CD14-positive monocyte (primary cell): ENCODE data around the gene GRHPR. TPM values are rescaled to one million over a fixed set of nuclear protein-coding genes. Genes with fewer than 3 reads are reported as not detected.

Experiments used
- DNase-seq, 3 donors: peaks; one replicate each; pipeline ENCODE4 v3.0.0-alpha.2; 2011 to 2022
- H2AFZ ChIP-seq: 2 replicates; pipeline ENCODE4 v1.6.0; 2012; ENCODE audit warnings: mild to moderate bottlenecking, low read depth, low read length, inconsistent platforms; ENCODE audit not compliant: insufficient read depth, poor library complexity, severe bottlenecking
- H3K27ac ChIP-seq, 2 donors: 1 replicate in 1 of 2; 2 replicates in 1 of 2; pipeline ENCODE4 v1.5.1; 2012 to 2013; ENCODE audit warnings: low read length in 2 of 2, control low read depth in 1 of 2, inconsistent platforms in 1 of 2, low read depth in 1 of 2, mild to moderate bottlenecking in 1 of 2
- H3K27me3 ChIP-seq, 2 donors: one replicate each; pipeline versions ENCODE4 v1.6.0 to v1.6.1; 2011 to 2013; ENCODE audit warnings: low read length in 2 of 2; ENCODE audit not compliant: control insufficient read depth in 2 of 2, insufficient read depth in 2 of 2
- H3K36me3 ChIP-seq, 2 donors: replicated peaks in 1 of 2; 1 replicate in 1 of 2; 2 replicates in 1 of 2; pipeline versions ENCODE4 v1.5.1 to v1.6.1; 2012 to 2013; ENCODE audit warnings: low read length in 2 of 2, control low read depth in 1 of 2, inconsistent platforms in 1 of 2, mild to moderate bottlenecking in 1 of 2; ENCODE audit not compliant: insufficient read depth in 2 of 2, control insufficient read depth in 1 of 2
- H3K4me1 ChIP-seq, 2 donors: 1 replicate in 1 of 2; 2 replicates in 1 of 2; pipeline versions ENCODE4 v1.5.1 to v1.6.1; 2012 to 2013; ENCODE audit warnings: low read length in 2 of 2, control low read depth in 1 of 2, inconsistent platforms in 1 of 2, mild to moderate bottlenecking in 1 of 2, moderate library complexity in 1 of 2; ENCODE audit not compliant: insufficient read depth in 2 of 2, control insufficient read depth in 1 of 2
- H3K4me2 ChIP-seq: replicated peaks from 2 replicates; pipeline ENCODE3; 2012; ENCODE audit warnings: low read length, moderate library complexity, mild to moderate bottlenecking; ENCODE audit not compliant: poor library complexity, severe bottlenecking; ENCODE audit errors: extremely low read depth
- H3K4me3 ChIP-seq, 3 experiments: fragments of 200-600 bp in 1 of 3; sonication (generic) in 1 of 3; replicated peaks in 1 of 3; 1 replicate in 2 of 3; 2 replicates in 1 of 3; pipeline ENCODE4 v1.5.1; 2011 to 2013; ENCODE audit warnings: low read length in 3 of 3, mild to moderate bottlenecking in 3 of 3, control low read depth in 2 of 3, low read depth in 2 of 3, inconsistent platforms in 1 of 3, moderate library complexity in 1 of 3
- H3K79me2 ChIP-seq: 2 replicates; pipeline ENCODE4 v1.6.0; 2012; ENCODE audit warnings: mild to moderate bottlenecking, control low read depth, inconsistent platforms, low read length, moderate library complexity; ENCODE audit not compliant: insufficient read depth
- H3K9ac ChIP-seq: 2 replicates; pipeline ENCODE4 v1.6.0; 2017; ENCODE audit warnings: low read length, mild to moderate bottlenecking; ENCODE audit not compliant: insufficient read depth, poor library complexity, severe bottlenecking
- H3K9me3 ChIP-seq, 2 donors: replicated peaks in 1 of 2; 1 replicate in 1 of 2; 2 replicates in 1 of 2; pipeline versions ENCODE4 v1.5.1 to v1.6.1; 2012 to 2013; ENCODE audit warnings: low read length in 2 of 2, control low read depth in 1 of 2; ENCODE audit not compliant: control insufficient read depth in 1 of 2, insufficient read depth in 1 of 2
- H4K20me1 ChIP-seq: 2 replicates; pipeline ENCODE4 v1.6.0; 2012; ENCODE audit warnings: mild to moderate bottlenecking, low read length, control low read depth, moderate library complexity; ENCODE audit not compliant: insufficient read depth
- H3K27ac Mint-ChIP-seq, 7 donors: one replicate each; pipeline ENCODE4 v1.8.0; 2020; ENCODE audit warnings: mild to moderate bottlenecking in 7 of 7, mixed read lengths in 7 of 7, moderate library complexity in 6 of 7, inconsistent platforms in 2 of 7
- H3K27me3 Mint-ChIP-seq, 3 donors: one replicate each; pipeline ENCODE4 v1.8.0; 2021 to 2022; ENCODE audit warnings: low read depth in 3 of 3, mild to moderate bottlenecking in 3 of 3, mixed read lengths in 3 of 3, moderate library complexity in 3 of 3, inconsistent platforms in 1 of 3
- H3K36me3 Mint-ChIP-seq, 2 donors: one replicate each; pipeline ENCODE4 v1.8.0; 2020; ENCODE audit warnings: mixed read lengths in 2 of 2, inconsistent platforms in 1 of 2, mild to moderate bottlenecking in 1 of 2
- H3K4me1 Mint-ChIP-seq: one replicate; pipeline ENCODE4 v1.8.0; 2020; ENCODE audit warnings: mild to moderate bottlenecking, mixed read lengths
- H3K4me3 Mint-ChIP-seq, 2 donors: one replicate each; pipeline ENCODE4 v1.8.0; 2020; ENCODE audit warnings: mild to moderate bottlenecking in 2 of 2, mixed read lengths in 2 of 2, moderate library complexity in 1 of 2
- H3K9me3 Mint-ChIP-seq, 7 donors: one replicate each; pipeline ENCODE4 v1.8.0; 2020 to 2022; ENCODE audit warnings: mixed read lengths in 7 of 7, mild to moderate bottlenecking in 6 of 7, moderate library complexity in 6 of 7, inconsistent platforms in 2 of 7
- CTCF ChIP-seq: fragments of 200-600 bp; IDR thresholded peaks from one replicate; pipeline ENCODE4 v1.8.0; 2022; ENCODE audit warnings: antibody characterized with exemption, mild to moderate bottlenecking
- whole genome bisulfite sequencing: methylation state at CpG from one replicate; pipeline ENCODE4 v1.1.5; 2013; ENCODE audit warnings: missing lambda C conversion rate; ENCODE audit not compliant: insufficient coverage; 5-methylcytosine and 5-hydroxymethylcytosine counted together
- intact Hi-C, 2 donors: fragments of 100-400 bp; cut with micrococcal nuclease; formaldehyde crosslinking; loops; one replicate each; pipeline versions ENCODE4 v1.15.0 to v1.15.1; 2023
- polyA plus RNA-seq, 3 donors: library from polyadenylated mRNA; depleted of rRNA in 1 of 3; unstranded in 2 of 3; stranded (reverse) in 1 of 3; fragments of 300-500 nt in 2 of 3; fragments of >200 nt in 1 of 3; fragmentation: Illumina TruSeq in 2 of 3; gene quantifications; 1 replicate in 2 of 3; 2 replicates in 1 of 3; pipeline ENCODE4 v1.2.3, GENCODE V29; 2012 to 2021

Gene GRHPR
- polyA plus RNA-seq, 3 donors = 73.8 to 96.6 (median 80.9) TPM

- 96% methylated on average over 2 of the region's 2 CpGs for WGBS
- peaks cover 0 to 4% (median 0%) of the 10 kb centered on the region in 3 donors for H3K27me3 Mint-ChIP-seq
- H3K27me3 ChIP-seq = no peaks in the 10 kb centered on the region
- H3K36me3 Mint-ChIP-seq = no peaks in the 10 kb centered on the region
- H4K20me1 ChIP-seq = no peaks in the 10 kb centered on the region
- H3K9me3 Mint-ChIP-seq = peaks cover 0 to 3% (median 0%) of the 10 kb centered on the region in 7 donors
- TF ChIP-seq CTCF = no peak
- intact Hi-C loops = no loop called here
- no peak overlapping the region for H2AFZ ChIP-seq
- H3K4me3 Mint-ChIP-seq = no peak overlapping the region
- no peaks in the 10 kb centered on the region for H3K79me2 ChIP-seq
- H3K27ac ChIP-seq = no peak overlapping the region
- no peak overlapping the region for H3K27ac Mint-ChIP-seq
- no peak overlapping the region for H3K4me2 ChIP-seq
- no peak overlapping the region for H3K9ac ChIP-seq
- H3K4me1 ChIP-seq = no peaks in the 10 kb centered on the region
- DNase-seq = no peak
- no peaks in the 10 kb centered on the region for H3K36me3 ChIP-seq
- H3K4me3 ChIP-seq = no peak overlapping the region
- no peaks in the 10 kb centered on the region for H3K9me3 ChIP-seq
- no peaks in the 10 kb centered on the region for H3K4me1 Mint-ChIP-seq
These were observed 42.7 kb upstream of the GRHPR start for GRCh38 chr9:37379835-37380234.

- no peak overlapping the region for H3K4me3 Mint-ChIP-seq
These were observed 41.9 kb upstream of the GRHPR start for GRCh38 chr9:37380570-37380969.

More at GRCh38 chr9:37380570-37380969, 41.9 kb upstream of the GRHPR start:
- Histone ChIP-seq H3K27me3 (no peaks in the 10 kb centered on the region), H3K9ac (no peak overlapping the region), H3K4me3 (no peak overlapping the region), H4K20me1 (no peaks in the 10 kb centered on the region), H3K27ac (no peak overlapping the region), H3K79me2 (no peaks in the 10 kb centered on the region), H2AFZ (no peak overlapping the region), H3K4me2 (no peak overlapping the region), H3K36me3 (no peaks in the 10 kb centered on the region), H3K9me3 (no peaks in the 10 kb centered on the region), H3K4me1 (no peaks in the 10 kb centered on the region)
- peaks cover 0 to 3% (median 0%) of the 10 kb centered on the region in 7 donors for H3K9me3 Mint-ChIP-seq
- intact Hi-C loops = no loop called here
- DNase-seq = no peak
- H3K27ac Mint-ChIP-seq = no peak overlapping the region
- no peaks in the 10 kb centered on the region for H3K4me1 Mint-ChIP-seq
- TF ChIP-seq CTCF = no peak
- no CpG with 5 or more reads among the region's 9 CpGs for WGBS
- no peaks in the 10 kb centered on the region for H3K36me3 Mint-ChIP-seq
- H3K27me3 Mint-ChIP-seq = peaks cover 0 to 6% (median 0%) of the 10 kb centered on the region in 3 donors
